ENCODE data around the gene MEGF11.

MEGF11 gene

DNA sequence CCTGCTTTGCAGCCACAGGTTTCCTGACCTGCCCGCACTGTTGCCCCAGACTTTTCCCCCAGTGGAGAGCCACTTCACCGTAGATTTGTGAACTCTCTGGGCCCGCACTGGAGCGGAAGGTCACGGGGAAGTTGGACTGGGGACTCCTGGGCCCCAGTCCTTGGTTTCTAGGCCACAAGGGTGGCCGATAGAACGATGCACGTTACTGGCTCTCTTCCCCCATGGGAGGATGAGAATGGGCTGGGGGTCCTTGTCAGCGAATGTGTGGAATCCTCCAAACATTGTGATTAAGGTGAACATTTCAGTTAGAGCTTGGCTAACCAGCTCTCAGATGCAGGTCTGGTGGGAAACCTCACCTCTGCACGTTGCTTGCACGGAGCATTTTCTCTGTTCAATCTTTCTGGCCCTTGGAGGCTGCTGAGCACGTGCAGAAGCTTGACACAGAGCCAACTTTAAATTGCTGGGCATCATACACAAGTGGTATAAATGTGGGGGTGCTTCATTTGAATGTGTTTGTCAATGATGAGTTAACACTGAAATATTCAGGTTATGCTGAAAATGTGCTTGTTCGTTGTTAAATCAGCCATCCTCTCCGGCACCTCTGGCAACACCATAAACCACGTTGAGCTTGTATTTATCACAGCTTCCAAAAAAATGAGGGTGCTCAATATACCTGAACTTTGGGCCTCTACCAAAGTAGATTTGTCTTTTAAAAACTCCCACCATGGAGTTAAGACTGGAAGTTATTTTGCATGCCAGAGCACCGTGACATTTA is 40.8 kb upstream of the MEGF11 start:
- H3K4me1 ChIP-seq, result peaks cover 0 to 31% (median 19%) of the 10 kb centered on the region in 4 donors
- no peaks in the 10 kb centered on the region for H3K9me3 ChIP-seq
- peak overlapping the region; percentile 92 to 95 for H3K27ac ChIP-seq
- H3K36me3 ChIP-seq, result peaks cover 0 to 10% (median 5%) of the 10 kb centered on the region in 3 donors
- intact Hi-C loops (cut with DNase I; ENCODE audit: low total_unique reads), result no loop called here
- H3K4me3 ChIP-seq, result peak overlapping the region; percentile 71 to 83
- H3K27me3 ChIP-seq, result no peaks in the 10 kb centered on the region
- peak in 1 of 2 donors; percentile 29 for DNase-seq
- TF ChIP-seq, protein P1, sequence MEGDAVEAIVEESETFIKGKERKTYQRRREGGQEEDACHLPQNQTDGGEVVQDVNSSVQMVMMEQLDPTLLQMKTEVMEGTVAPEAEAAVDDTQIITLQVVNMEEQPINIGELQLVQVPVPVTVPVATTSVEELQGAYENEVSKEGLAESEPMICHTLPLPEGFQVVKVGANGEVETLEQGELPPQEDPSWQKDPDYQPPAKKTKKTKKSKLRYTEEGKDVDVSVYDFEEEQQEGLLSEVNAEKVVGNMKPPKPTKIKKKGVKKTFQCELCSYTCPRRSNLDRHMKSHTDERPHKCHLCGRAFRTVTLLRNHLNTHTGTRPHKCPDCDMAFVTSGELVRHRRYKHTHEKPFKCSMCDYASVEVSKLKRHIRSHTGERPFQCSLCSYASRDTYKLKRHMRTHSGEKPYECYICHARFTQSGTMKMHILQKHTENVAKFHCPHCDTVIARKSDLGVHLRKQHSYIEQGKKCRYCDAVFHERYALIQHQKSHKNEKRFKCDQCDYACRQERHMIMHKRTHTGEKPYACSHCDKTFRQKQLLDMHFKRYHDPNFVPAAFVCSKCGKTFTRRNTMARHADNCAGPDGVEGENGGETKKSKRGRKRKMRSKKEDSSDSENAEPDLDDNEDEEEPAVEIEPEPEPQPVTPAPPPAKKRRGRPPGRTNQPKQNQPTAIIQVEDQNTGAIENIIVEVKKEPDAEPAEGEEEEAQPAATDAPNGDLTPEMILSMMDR (IDR thresholded peaks at IDR 0.05), result no peak

DNA sequence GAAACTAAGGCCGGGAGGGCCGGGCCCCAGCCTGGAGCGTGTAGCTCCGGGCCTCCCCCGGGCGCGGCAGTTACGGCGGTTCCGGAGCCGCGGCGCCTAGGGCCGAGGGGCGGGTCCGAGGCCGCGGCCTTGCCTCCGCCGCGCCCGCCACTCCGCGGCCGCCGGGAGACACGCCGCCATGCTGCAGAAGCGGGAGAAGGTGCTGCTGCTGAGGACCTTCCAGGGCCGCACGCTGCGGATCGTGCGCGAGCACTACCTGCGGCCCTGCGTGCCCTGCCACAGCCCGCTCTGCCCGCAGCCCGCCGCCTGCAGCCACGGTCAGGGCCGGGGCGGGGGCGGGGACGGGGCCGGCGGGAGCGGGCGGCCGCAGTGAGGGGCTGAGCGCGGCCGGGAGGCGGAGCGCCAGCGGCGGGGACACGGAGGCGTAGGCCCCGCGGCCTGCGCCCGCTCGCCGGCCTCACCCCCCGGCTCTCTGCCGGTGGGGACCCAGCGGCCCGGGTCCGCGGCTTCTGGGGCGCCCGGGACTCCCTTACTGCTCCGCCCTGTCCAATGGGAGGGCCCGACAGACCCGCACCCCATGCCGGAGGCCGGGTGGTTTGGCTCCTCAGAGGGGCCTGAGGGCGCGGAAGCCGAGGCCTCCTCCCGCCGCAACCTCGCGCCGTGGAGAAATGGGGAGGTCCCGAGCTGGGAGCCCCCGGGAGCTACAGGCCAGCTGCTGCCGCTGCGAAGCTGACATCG is 40.0 kb upstream of the MEGF11 start, which contains the start of gene DIS3L:
DIS3L (plus strand) TSS at position 150 of the 738 bp plus-strand sequence; CDS start at position 179, 29 bp downstream.
- TF ChIP-seq, protein P1 (IDR thresholded peaks at IDR 0.05), result no peak
- Histone ChIP-seq H3K27me3 (no peaks in the 10 kb centered on the region), H3K4me1 (peaks cover 0 to 31% (median 19%) of the 10 kb centered on the region in 4 donors), H3K36me3 (peaks cover 0 to 5% (median 4%) of the 10 kb centered on the region in 3 donors), H3K27ac (peak within 1 kb of the TSS; percentile 92 to 95), H3K9me3 (no peaks in the 10 kb centered on the region), H3K4me3 (peak within 1 kb of the TSS; percentile 71 to 83)
- intact Hi-C loops (cut with DNase I; ENCODE audit: low total_unique reads), result no loop called here
- peak; percentile 41 to 74 for DNase-seq

DNA sequence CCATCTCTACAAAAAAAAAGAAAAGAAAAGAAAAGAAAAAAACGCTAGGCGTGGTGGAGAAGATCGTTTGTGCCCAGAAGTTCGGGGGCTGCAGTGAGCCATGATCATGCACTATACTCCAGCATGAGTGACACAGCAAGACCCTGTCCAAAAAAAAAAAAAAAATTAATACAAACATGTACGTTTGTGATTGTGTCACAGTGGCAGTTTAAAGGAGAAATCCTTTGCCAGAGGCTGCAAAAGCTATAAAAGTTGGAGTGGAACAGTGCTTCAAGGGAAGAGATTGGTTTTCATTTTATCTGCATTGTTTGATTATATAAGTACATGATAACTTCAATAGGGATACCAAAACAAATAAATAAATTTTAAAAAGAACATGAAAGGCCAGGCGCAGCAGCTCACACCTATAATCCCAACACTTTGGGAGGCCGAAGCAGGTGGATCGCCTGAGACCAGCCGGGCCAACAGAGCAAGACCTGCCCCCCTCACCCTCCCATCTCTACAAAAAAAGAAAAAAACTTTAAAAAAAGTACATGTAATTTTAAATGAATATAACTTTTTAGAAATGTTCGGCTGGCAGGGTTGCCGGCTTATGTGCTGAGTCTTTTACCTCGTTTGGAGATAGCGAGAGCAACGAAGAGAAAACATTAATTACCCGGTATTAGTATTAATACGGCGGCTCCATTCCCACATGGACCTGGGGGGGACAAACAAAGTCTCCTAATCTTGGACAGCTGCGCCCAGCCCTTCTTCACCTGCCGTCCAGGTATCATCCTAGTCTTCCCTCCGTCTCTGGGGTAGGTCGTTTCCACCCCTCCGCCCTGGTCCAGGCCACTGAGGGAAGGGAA is 39.2 kb upstream of the MEGF11 start:
- Histone ChIP-seq H3K4me3 (peak overlapping the region; percentile 71 to 83), H3K36me3 (peaks cover 0 to 4% (median 0%) of the 10 kb centered on the region in 3 donors), H3K27me3 (no peaks in the 10 kb centered on the region), H3K27ac (peak overlapping the region; percentile 92 to 95), H3K9me3 (no peaks in the 10 kb centered on the region), H3K4me1 (peaks cover 0 to 31% (median 19%) of the 10 kb centered on the region in 4 donors)
- TF ChIP-seq, protein P1 (IDR thresholded peaks at IDR 0.05), result no peak
- DNase-seq, result no peak
- intact Hi-C loops (cut with DNase I; ENCODE audit: low total_unique reads), result no loop called here

DNA sequence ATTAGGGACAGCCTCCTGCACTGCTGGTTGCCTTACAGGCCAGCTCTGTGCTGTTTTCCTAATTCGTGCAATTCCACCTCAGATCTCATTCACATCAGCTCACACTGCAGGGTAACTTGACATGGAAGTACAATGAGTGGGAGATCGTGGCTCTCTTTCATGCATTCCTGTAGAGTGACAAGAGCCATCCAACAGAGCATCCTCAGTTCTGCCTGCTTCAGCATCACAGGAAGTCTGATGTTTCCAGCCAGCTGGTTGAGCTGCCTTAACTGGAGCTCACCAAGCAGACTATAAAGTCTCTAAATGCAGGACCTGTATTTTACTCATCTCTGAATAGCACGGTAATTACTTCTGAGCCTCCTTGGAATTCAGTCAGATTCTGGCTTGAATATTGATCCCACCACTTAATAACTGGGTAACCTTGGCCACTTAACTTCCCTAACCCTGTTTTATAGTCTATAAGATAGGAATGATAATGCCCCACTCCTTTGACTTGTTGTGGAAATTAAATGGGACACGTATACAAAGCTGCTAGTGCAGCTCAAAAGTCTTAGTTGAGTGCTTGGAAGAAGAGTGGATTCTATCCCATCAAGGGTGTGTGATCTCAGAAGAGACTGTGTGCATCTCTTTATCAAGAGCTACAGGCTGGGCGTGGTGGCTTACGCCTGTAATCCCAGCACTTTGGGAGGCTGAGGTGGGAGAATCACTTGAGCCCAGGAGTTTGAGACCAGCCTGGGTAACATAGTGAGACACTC is 38.4 kb upstream of the MEGF11 start:
- H3K4me1 ChIP-seq, result peaks cover 0 to 31% (median 19%) of the 10 kb centered on the region in 4 donors
- peak overlapping the region; percentile 71 to 83 for H3K4me3 ChIP-seq
- no peaks in the 10 kb centered on the region for H3K9me3 ChIP-seq
- no peaks in the 10 kb centered on the region for H3K36me3 ChIP-seq
- no peaks in the 10 kb centered on the region for H3K27me3 ChIP-seq
- no peak for DNase-seq
- peak overlapping the region; percentile 92 to 95 for H3K27ac ChIP-seq
- intact Hi-C loops (cut with DNase I; ENCODE audit: low total_unique reads), result no loop called here
- TF ChIP-seq, protein P1 (IDR thresholded peaks at IDR 0.05), result no peak

Data from tibial artery (tissue), 4 donors.